SK-N-SH treated with all-trans-retinoic acid at 6 μM for 48 hours (cell line): ENCODE results near the gene C10orf95.
"Not testable (repeated sequence)": the region's sequence is repeated elsewhere in the genome, so short reads cannot be mapped to it uniquely, and the experiment has no call there.

ENCODE experiments used
- ATAC-seq: fragments of 200-7000 bp; cut with Tn5 transposase; 3 replicates; pipeline ENCODE4 v1.9.1; 2020; ENCODE audit warnings: mild to moderate bottlenecking, moderate library complexity
- ARNTL ChIP-seq: fragments of 450-650 bp; formaldehyde crosslinking; IDR thresholded peaks from 2 replicates; pipeline ENCODE4 v1.5.0; 2020; ENCODE audit warnings: low read depth, mild to moderate bottlenecking, moderate library complexity, borderline replicate concordance
- BACH2 ChIP-seq: fragments of 250-450 bp; sonication (Bioruptor Pico); IDR thresholded peaks from 2 replicates; pipeline ENCODE4 v1.9.0; 2021; ENCODE audit warnings: mild to moderate bottlenecking, borderline replicate concordance
- CSDC2 ChIP-seq: fragments of 250-450 bp; sonication (Bioruptor Pico); IDR thresholded peaks from 2 replicates; pipeline ENCODE4 v1.5.0; 2020; ENCODE audit warnings: mild to moderate bottlenecking, moderate library complexity
- ESRRG ChIP-seq: fragments of 250-450 bp; sonication (Bioruptor Pico); IDR thresholded peaks from 2 replicates; pipeline ENCODE4 v1.6.1; 2021; ENCODE audit warnings: mild to moderate bottlenecking
- GLIS3 ChIP-seq: fragments of 250-450 bp; sonication (Bioruptor Pico); IDR thresholded peaks from 2 replicates; pipeline ENCODE4 v1.5.0; 2020; ENCODE audit warnings: mild to moderate bottlenecking, moderate library complexity
- ISL1 ChIP-seq: fragments of 250-450 bp; sonication (Bioruptor Pico); IDR thresholded peaks from 2 replicates; pipeline ENCODE4 v2.1.2; 2022; ENCODE audit warnings: mild to moderate bottlenecking, moderate library complexity
- OSR1 ChIP-seq: fragments of 250-450 bp; sonication (Bioruptor Pico); IDR thresholded peaks from 2 replicates; pipeline ENCODE4 v1.8.0; 2022; ENCODE audit warnings: moderate library complexity, mild to moderate bottlenecking, inconsistent platforms
- PPARA ChIP-seq: fragments of 250-450 bp; sonication (Bioruptor Pico); IDR thresholded peaks from 2 replicates; pipeline ENCODE4 v1.5.0; 2020; ENCODE audit warnings: mild to moderate bottlenecking, borderline replicate concordance
- RARB ChIP-seq: fragments of 250-450 bp; sonication (Bioruptor Pico); IDR thresholded peaks from 2 replicates; pipeline ENCODE4 v1.8.0; 2021; ENCODE audit warnings: mild to moderate bottlenecking, moderate library complexity
- SNAI2 ChIP-seq: fragments of 250-450 bp; sonication (Bioruptor Pico); IDR thresholded peaks from 2 replicates; pipeline ENCODE4 v1.5.0; 2020; ENCODE audit warnings: mild to moderate bottlenecking, moderate library complexity
- TCF4 ChIP-seq: fragments of 250-450 bp; sonication (Bioruptor Pico); IDR thresholded peaks from 2 replicates; pipeline ENCODE4 v1.8.0; 2021; ENCODE audit warnings: mild to moderate bottlenecking, moderate library complexity, borderline replicate concordance
- TOX ChIP-seq: fragments of 250-450 bp; sonication (Bioruptor Pico); IDR thresholded peaks from 2 replicates; pipeline ENCODE4 v1.8.0; 2021; ENCODE audit warnings: mild to moderate bottlenecking, moderate library complexity, borderline replicate concordance
- ZC3H10 ChIP-seq: fragments of 250-450 bp; sonication (Bioruptor Pico); IDR thresholded peaks from 2 replicates; pipeline ENCODE4 v1.5.1; 2021; ENCODE audit warnings: mild to moderate bottlenecking, moderate library complexity
- ZFP3 ChIP-seq: fragments of 250-450 bp; sonication (Bioruptor Pico); IDR thresholded peaks from 2 replicates; pipeline ENCODE4 v1.5.0; 2020; ENCODE audit warnings: mild to moderate bottlenecking, moderate library complexity
- ZFP30 ChIP-seq: fragments of 450-650 bp; formaldehyde crosslinking; IDR thresholded peaks from 2 replicates; pipeline ENCODE4 v1.5.0; 2022; ENCODE audit warnings: mild to moderate bottlenecking, moderate library complexity
- ZNF565 ChIP-seq: fragments of 450-650 bp; formaldehyde crosslinking; conservative IDR thresholded peaks from 2 replicates; pipeline ENCODE4 v1.5.0; 2020; ENCODE audit warnings: low read depth, mild to moderate bottlenecking, moderate library complexity
- ZNF70 ChIP-seq: fragments of 450-650 bp; formaldehyde crosslinking; IDR thresholded peaks from 2 replicates; pipeline ENCODE4 v1.5.0; 2020; ENCODE audit warnings: mild to moderate bottlenecking, moderate library complexity
- ZNF8 ChIP-seq: fragments of 450-650 bp; formaldehyde crosslinking; IDR thresholded peaks from 2 replicates; pipeline ENCODE4 v1.5.0; 2020; ENCODE audit warnings: mild to moderate bottlenecking, moderate library complexity
- TF ChIP-seq, protein P1 (sequence below): fragments of 250-450 bp; sonication (Bioruptor Pico); IDR thresholded peaks from 2 replicates; pipeline ENCODE4 v1.8.0; 2020; ENCODE audit warnings: mild to moderate bottlenecking, moderate library complexity, borderline replicate concordance
- TF ChIP-seq, protein P2 (sequence below): fragments of 250-450 bp; sonication (Bioruptor Pico); IDR thresholded peaks from 2 replicates; pipeline ENCODE4 v1.5.1; 2021; ENCODE audit warnings: mild to moderate bottlenecking, moderate library complexity
- TF ChIP-seq, protein P3 (sequence below): fragments of 250-450 bp; sonication (Bioruptor Pico); IDR thresholded peaks from 2 replicates; pipeline ENCODE4 v1.5.1; 2020; ENCODE audit warnings: low read depth, mild to moderate bottlenecking, moderate library complexity

Gene C10orf95

DNA sequence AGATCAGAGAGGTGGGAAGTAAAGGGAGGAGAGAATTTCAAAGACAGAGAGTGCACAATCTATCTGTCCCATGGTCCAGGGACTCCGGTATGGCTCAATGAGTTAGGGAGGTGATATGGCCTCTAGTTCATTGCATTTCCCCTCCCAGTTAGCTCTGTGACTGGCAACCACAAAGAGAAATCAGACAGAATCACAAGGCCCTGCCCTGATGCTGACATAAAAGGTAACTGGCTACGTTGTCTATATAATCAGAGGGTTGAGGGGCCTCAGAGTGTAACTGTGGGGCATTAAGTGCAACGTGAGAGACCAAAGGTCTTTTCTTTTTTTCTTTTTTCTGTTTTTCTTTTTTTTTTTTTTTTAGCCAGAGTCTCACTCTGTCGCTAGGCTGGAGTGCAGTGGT is 7.3 kb upstream of the C10orf95 start:
- TF ChIP-seq SNAI2 (CRISPR knock-in tag) (no peak), ZFP3 (CRISPR knock-in tag) (no peak), ZNF565 (CRISPR knock-in tag) (no peak), ZFP30 (CRISPR knock-in tag) (no peak), RARB (CRISPR knock-in tag) (no peak), CSDC2 (CRISPR knock-in tag) (no peak), BACH2 (CRISPR knock-in tag) (no peak), GLIS3 (CRISPR knock-in tag) (no peak)
- TF ChIP-seq, protein P1, sequence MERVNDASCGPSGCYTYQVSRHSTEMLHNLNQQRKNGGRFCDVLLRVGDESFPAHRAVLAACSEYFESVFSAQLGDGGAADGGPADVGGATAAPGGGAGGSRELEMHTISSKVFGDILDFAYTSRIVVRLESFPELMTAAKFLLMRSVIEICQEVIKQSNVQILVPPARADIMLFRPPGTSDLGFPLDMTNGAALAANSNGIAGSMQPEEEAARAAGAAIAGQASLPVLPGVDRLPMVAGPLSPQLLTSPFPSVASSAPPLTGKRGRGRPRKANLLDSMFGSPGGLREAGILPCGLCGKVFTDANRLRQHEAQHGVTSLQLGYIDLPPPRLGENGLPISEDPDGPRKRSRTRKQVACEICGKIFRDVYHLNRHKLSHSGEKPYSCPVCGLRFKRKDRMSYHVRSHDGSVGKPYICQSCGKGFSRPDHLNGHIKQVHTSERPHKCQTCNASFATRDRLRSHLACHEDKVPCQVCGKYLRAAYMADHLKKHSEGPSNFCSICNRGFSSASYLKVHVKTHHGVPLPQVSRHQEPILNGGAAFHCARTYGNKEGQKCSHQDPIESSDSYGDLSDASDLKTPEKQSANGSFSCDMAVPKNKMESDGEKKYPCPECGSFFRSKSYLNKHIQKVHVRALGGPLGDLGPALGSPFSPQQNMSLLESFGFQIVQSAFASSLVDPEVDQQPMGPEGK (CRISPR knock-in tag), result no peak
- TF ChIP-seq, protein P2, sequence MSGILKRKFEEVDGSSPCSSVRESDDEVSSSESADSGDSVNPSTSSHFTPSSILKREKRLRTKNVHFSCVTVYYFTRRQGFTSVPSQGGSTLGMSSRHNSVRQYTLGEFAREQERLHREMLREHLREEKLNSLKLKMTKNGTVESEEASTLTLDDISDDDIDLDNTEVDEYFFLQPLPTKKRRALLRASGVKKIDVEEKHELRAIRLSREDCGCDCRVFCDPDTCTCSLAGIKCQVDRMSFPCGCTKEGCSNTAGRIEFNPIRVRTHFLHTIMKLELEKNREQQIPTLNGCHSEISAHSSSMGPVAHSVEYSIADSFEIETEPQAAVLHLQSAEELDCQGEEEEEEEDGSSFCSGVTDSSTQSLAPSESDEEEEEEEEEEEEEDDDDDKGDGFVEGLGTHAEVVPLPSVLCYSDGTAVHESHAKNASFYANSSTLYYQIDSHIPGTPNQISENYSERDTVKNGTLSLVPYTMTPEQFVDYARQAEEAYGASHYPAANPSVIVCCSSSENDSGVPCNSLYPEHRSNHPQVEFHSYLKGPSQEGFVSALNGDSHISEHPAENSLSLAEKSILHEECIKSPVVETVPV (CRISPR knock-in tag), result no peak
- ATAC-seq, result no peak

DNA sequence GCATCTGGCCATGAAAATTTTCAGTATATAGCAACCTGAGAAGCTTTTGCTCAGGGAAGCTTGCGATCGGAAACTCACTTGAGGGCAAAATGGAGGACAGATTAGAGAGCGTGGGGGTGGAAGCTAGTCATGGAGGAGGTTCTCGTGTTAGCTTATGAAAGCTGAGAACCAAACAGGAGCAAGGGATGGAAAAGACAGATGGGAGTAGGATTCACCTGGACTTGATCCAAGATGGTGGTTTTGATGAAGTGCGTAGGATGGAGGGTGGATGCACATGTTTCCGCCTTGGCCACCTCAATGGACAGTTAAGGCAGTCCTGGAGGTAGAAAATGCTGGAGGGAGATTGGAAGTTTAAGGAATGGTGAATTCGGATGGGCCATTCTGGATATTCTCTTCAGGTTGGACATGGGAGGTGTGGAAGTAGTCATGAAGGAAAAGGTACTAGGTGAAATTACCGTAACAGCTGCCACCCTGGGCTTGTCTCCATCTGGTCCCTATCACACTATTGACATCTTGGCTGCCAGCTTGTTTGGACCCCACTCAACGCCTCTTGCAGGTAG is 6.3 kb upstream of the C10orf95 start:
- no peak for TF ChIP-seq PPARA (CRISPR knock-in tag)
- TF ChIP-seq CSDC2 (CRISPR knock-in tag), result no peak
- no peak for TF ChIP-seq SNAI2 (CRISPR knock-in tag)
- TF ChIP-seq GLIS3 (CRISPR knock-in tag), result no peak
- no peak for TF ChIP-seq TCF4 (CRISPR knock-in tag)
- TF ChIP-seq ZC3H10 (CRISPR knock-in tag), result no peak
- TF ChIP-seq, protein P1 (CRISPR knock-in tag), result no peak
- TF ChIP-seq OSR1, result no peak
- TF ChIP-seq ZNF565 (CRISPR knock-in tag), result no peak
- TF ChIP-seq TOX (CRISPR knock-in tag), result no peak
- TF ChIP-seq ZNF8 (CRISPR knock-in tag), result no peak
- no peak for TF ChIP-seq ARNTL (CRISPR knock-in tag)
- TF ChIP-seq, protein P2 (CRISPR knock-in tag), result no peak
- TF ChIP-seq ZNF70 (CRISPR knock-in tag), result no peak
- no peak for TF ChIP-seq ZFP30 (CRISPR knock-in tag)
- no peak for TF ChIP-seq BACH2 (CRISPR knock-in tag)
- TF ChIP-seq, protein P3, sequence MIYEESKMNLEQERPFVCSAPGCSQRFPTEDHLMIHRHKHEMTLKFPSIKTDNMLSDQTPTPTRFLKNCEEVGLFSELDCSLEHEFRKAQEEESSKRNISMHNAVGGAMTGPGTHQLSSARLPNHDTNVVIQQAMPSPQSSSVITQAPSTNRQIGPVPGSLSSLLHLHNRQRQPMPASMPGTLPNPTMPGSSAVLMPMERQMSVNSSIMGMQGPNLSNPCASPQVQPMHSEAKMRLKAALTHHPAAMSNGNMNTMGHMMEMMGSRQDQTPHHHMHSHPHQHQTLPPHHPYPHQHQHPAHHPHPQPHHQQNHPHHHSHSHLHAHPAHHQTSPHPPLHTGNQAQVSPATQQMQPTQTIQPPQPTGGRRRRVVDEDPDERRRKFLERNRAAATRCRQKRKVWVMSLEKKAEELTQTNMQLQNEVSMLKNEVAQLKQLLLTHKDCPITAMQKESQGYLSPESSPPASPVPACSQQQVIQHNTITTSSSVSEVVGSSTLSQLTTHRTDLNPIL, result no peak
- no peak for TF ChIP-seq RARB (CRISPR knock-in tag)
- no peak for TF ChIP-seq ESRRG

DNA sequence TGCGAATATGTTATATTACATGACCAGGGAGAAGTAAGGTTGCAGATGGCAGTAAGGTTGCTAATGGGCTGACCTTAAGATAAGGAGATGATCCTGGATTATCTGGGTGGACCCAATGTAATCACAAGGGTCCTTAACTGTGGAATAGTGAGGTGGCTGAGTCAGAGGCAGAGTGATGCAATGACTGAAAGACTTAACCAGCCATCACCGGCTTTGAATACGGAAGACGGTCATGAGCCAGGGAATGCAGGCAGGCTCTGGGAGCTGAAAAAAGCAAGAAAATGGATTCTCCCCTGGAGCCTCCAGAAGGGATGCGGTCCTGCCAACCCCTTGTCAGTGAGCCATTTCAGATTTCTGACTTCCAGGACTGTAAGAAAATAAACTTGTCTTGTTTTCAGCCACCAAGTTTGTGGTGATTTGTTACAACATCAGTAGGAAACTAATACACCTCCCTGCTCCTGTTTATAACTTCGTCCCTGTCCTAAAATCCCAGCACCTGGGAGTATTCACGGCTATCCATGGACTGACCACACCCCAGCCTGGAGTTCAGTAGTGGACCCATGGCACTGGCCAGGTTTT is 4.6 kb upstream of the C10orf95 start:
- TF ChIP-seq ARNTL (CRISPR knock-in tag) (no peak), CSDC2 (CRISPR knock-in tag) (no peak), TCF4 (CRISPR knock-in tag) (no peak), ISL1 (CRISPR knock-in tag) (no peak), ESRRG (no peak), BACH2 (CRISPR knock-in tag) (no peak), TOX (CRISPR knock-in tag) (no peak)
- TF ChIP-seq, protein P2 (CRISPR knock-in tag), result no peak
- no peak for ATAC-seq

More for the DNA sequence above, 6.3 kb upstream of the C10orf95 start:
- no peak for ATAC-seq

DNA sequence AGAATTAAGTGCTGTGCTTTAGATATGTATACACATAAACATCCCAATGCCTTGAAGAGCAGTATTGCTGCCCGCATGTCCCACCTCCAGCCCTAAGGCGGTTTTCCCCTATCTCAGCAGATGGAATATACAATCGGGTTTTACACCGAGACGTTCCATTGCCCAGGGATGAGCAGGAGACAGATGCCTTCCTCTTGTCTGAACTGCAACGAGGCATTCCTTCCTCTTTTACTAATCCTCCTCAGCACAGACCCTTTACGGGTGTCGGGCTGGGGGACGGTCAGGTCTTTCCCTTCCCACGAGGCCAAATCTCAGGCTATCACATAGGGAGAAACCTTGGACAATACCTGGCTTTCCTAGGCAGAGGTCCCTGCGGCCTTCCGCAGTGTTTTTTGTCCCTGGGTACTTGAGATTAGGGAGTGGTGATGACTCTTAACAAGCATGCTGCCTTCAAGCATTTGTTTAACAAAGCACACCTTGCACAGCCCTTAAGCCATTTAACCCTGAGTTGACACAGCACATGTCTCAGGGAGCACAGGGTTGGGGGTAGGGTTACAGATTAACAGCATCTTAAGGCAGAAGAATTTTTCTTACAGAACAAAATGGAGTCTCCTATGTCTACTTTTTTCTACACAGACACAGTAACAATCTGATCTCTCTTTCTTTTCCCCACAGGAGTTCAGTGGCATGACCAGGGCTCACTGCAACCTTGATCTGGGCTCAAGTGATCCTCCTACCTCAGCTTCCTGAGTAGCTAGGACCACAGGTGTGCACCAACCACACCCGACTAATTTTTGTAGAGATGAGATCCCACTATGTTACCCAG is 3.5 kb upstream of the C10orf95 start:
- not testable (repeated sequence) for ATAC-seq
